GM19397 (cell line): ENCODE measurements around the gene PUM1.

Source experiments
- ATAC-seq: cut with Tn5 transposase; IDR thresholded peaks from one replicate; pipeline ENCODE4 v1.9.1; 2021; ENCODE audit warnings: mild to moderate bottlenecking, moderate library complexity; ENCODE audit not compliant: unreplicated experiment

PUM1 gene

DNA sequence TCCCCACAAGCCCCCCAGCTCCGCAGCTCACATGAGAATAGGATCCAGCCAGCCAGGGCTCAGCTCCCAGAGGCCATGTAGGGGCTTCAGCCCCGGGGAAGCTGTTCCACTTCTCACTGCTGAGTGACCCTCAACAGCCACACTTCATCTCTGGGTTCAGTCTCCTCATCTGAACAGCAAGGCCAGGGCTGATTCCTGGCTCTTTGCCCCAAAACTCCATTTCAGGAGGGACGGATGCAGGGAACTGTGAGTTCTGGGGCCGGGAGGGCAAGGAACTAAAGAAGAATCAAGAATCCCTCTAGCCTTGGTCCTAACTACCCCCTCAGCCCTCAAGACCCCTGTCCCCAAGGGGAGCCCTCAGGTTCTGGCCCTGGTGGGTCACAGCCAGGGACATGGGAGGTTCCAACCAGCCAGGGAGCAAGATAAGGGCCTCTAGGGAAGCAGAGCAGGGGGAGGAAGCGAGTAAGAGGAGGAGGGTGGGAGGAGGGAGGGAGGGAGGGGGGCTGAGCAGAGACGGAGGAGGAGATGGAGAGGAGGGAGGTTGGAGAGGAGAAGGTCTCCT, 170.1 kb downstream of the PUM1 start:
- ATAC-seq: no peak

GRCh38 chr1:30894508-30894973, 171.0 kb downstream of the PUM1 start:
- no peak for ATAC-seq

GRCh38 chr1:30893776-30894507, 171.6 kb downstream of the PUM1 start:
- no peak for ATAC-seq

DNA sequence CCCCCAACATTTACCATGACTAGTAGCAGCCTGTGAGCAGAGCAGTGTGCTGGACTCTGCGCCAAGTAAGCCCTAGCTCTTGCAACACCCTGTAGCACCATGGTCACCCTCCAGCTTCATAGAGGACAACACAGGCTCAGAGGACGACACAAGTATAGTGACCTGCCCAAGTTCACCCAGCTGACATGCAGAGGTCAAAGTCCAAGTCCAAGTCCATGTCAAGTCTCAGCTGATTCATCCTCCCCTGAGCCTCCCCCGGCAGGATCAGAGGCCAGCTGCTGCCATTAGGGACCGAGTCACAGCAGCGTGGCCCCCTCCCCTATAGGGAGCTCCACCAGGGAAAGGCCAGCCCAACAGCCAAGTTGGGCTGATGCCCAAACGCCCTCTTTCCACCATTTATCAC, 172.8 kb downstream of the PUM1 start:
- ATAC-seq: no peak

- ATAC-seq: no peak
Measured at GRCh38 chr1:30891227-30891552, 174.3 kb downstream of the PUM1 start.

- no peak for ATAC-seq
Measured at GRCh38 chr1:30890502-30891226, 174.9 kb downstream of the PUM1 start.

DNA sequence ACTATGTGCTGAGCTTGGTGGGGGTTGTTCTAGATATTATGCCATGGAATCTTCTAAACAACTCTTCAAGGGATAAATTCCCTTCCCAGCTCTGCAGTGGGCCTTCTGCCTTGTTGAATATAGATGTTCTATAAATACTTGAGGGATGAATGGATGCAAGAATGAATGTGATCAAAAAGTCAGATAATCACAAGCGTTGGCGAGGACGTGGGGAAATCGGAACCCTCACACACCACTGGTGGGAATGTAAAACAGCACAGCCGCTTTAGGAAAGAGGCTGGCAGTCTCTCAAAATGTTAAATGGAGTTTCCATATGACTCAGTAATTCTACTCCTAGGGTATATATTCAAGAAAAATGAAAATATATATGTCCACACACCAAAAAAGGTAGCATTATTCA, 176.0 kb downstream of the PUM1 start:
- ATAC-seq: no peak

DNA sequence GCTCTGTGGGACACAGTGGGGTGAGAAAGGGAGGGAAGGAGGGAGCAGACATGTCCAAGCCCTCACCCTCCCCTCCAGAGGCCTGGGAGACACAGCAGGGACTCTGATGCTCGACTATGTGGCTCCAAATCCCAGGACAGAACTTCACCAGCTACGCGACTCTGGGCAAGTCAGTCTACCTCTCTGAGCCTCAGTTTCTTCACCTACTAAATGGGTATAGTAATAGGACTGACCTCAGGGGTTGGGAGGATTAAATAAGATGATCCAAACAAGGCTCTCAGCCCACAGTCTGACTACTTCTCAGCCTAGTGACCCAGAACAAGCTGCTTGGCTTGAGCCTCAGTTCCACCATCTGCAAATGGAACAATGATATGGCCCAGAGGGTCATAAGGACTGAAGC, 176.5 kb downstream of the PUM1 start:
- no peak for ATAC-seq

DNA sequence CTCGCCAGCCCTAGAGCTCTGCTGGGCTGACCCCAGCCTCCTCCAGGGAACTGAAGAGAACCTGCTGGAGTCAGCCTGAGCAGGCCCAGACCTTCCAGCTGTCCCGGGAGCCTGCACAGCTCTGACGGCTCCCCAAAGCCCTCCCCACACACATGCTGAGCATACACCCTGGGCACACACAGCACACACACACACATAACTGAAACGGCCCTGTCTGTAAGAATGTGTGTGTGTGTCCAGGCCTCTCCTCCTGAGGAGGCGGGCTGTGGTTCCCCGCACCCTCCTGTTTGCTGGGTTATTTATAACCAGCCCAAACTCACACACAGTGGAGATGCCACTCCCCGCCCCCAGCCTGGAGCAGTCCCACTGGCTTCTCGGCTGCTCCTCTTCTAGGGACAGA, 177.1 kb downstream of the PUM1 start:
- no peak for ATAC-seq

DNA sequence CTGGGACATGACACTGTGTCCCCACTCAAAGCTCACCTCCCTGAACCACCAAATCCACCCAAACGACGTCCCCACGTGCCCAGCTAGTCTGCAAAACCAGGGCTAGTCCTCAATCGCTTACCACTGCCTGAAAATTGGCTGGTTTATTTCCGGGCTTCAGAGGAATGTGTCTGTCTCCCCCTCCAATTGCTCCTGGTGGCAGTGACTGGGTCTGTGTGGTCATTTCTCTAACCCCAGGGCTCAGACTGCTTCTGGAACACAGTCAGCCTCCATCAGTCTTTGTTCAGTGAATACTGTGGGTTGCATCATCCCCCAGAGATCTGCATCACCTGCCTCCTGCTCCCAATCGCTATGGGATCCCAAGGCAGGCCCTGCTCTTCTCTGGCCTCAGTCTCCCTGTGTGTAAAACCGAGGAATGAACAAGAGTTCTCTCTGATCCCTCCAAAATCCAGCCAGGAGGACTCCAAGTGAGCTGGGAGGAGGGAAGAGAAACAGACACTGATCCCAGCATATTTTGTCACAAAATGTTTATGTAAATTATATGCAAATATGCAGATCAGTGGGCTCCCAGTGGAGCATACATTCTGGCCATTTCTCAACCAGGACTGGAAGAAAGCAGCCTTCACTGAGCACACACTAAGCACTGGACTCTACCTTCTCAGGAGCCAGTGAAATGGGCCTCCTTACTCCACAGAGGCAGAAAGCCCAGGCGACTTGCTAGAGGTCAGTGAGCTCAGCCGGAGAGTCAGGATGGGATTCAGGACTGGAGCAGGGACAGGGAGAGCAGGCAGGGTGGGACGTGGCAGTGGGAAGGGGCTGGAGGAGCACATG, 177.8 kb downstream of the PUM1 start:
- ATAC-seq: no peak

DNA sequence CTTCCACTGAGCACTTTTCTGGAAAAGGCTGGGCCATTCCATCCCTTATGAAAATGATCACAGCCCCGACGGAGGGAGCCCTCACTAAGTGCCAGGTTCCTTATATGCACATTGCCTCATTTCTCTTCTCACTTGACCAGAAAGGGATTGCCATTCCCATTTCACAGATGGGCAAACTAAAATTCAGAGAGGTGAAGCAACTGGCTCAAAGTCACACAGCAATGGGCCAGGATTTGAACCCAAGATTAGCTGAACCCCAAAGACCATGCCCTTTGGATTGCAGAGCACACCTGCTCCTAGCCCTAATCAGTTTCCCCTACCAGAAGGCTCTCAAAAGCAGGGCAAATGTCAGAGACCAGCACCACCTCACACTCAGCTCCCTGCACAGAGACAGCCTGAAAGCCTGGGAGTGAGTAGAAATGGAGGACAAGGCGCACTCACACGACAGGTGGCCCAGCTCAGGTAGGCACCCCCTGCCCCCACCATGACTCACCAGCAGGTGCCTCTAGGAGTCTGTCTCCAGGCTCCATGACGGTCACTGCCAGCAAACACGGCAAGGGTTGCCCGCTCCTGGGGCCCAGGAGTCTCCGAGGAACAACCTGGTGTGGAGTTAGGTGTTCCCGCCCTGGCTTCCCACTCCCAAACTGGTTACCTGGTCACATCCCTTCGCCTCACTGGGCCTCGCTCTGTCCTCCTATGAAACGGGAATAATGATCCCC, 178.6 kb downstream of the PUM1 start:
- ATAC-seq: no peak

GRCh38 chr1:30885570-30886522, 179.7 kb downstream of the PUM1 start:
- no peak for ATAC-seq

DNA sequence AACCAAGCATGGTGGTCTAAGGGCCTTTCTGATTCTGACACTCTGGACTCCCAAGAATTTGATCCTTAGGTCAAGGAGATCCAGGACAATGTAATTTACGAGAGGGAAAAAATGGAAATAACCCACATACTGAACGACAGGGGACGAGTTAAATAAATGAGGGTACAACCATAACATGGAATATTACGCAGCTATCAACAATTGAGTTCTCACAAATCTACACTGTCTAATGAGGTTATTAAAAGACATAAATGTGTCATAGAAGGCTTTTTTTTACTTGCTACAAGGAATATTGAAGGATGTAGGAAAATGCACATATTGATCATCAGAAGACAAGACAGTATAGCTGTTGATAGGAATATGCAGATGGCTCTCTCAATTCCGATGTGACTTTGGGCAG, 180.8 kb downstream of the PUM1 start:
- no peak for ATAC-seq

DNA sequence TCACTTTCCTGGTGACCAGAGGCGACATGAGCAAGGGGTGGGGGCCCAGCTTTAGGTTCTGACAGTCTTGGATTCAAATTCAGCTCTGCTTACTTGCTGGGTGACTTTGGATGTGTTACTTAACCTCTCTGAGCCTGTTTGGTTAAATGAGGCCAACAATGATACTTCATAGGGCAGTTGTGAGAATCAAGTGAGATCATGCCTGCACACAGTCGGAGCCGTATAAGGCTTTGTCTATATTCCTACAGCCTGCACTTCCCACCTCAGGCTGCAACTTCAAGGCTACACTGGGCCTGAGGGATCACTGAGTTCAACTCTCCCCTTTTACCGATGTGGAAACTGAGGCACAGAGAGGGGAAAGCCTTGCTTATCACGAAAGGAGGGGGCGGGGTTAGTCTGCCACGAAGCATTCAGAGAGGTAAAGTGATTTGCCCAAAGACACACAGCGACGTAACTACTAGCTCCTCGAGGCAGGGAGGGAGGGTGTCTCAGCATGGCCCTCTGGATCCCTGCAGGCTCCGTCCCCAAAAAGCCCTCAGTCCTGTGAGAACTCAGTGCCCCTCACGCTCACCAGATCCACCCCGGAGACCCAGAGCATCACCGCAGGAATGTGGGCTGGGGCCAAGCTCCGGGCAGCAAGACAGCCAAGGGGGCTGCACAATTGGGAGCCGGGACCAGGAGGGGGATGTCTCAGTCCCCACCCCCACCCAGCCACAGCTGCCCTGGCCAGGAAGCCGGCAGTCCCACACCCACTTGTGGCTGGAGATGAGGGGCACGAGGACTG, 181.9 kb downstream of the PUM1 start:
- ATAC-seq: no peak

- no peak for ATAC-seq
Measured at GRCh38 chr1:30882678-30883388, 182.7 kb downstream of the PUM1 start.
